Inferior parietal cortex (tissue), 1 donor: ENCODE measurements around the gene BRD3.

Experiments
- DNase-seq: peaks from one replicate; pipeline ENCODE4 v3.0.0-alpha.2; 2016; ENCODE audit errors: extremely low spot score

Gene BRD3

DNA sequence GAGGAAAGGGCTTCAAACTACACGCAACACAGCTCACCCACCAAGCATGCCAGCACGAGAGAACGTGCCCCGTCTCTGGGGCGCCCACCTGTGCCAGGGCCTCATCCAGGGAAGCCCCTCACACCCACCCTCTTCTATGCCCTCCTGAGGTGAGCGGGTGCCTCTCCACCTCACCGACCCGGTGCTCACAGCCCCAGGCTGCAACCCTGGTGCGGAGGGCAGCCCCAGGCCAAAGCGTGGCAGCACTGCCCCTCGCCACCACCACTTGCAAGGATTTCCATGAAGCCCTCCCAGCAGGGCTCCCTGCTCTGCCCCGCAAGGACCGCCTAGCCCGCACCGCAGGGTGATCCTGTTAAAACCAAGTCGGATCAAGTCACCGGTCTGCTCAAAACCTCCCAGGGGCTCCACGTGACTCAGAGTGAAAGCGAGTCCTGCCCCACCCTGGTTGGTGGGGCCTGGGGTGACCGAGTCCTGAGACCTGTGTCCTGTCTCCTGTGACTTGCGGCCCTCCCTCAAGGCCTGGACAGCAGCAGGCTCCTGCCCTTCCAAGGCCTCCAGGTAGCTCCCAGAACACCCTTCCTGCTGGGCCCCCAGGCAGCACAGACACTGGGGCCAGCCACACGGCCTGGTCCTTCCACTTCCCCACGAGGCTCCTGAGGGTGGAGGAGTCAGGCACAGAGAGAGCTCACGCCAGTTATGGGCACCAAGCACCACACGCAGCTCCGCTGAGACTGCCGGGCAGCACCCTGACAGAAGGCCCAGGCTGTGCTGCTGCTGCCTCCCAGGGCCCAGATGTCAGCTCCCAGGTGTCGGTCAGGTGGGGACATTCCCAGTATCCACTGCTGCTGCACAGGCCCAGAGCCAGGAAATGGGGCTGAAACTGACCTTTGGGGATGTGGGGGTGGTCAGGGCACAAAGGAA is 12.7 kb downstream of the BRD3 start:
- no peak for DNase-seq

DNA sequence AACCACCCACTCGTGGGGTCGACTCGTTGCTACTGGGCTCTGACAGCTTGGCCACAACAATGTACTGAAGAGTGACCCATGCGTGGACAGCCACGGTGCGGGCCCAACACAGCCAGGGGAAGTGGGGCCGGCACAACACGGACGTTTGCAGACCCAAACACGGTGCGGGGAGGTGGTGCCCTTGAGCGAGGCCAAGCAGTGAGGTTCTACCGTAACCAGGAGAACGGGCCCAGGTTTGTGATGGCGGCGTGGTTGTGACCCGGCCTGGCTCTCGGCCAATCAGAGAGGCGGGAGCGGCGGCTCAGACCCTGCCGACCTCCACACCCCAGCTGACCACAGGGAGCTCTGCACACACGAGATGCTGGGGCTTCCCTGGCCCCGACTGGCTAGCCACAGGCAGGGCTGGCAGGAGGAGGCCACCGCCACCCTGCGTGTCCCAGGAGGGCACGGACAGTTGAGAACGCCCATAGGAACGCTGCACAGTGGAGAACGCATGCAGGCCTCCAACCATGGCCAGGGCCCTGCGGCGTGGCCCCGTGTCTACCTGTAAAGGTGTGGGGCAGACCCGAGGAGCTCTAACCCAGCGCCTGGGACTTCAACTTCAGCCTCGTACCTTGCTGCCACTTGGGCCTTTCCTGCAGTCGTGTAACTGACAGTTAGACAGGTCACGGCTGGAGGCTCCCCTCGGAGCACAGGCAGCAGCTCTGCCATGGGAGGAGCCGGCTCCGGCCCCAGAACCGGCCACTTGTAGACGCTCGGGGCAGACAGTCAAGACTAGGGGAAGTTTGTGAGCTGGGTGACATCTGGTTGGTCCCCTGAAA is 13.7 kb downstream of the BRD3 start:
- no peak for DNase-seq

DNA sequence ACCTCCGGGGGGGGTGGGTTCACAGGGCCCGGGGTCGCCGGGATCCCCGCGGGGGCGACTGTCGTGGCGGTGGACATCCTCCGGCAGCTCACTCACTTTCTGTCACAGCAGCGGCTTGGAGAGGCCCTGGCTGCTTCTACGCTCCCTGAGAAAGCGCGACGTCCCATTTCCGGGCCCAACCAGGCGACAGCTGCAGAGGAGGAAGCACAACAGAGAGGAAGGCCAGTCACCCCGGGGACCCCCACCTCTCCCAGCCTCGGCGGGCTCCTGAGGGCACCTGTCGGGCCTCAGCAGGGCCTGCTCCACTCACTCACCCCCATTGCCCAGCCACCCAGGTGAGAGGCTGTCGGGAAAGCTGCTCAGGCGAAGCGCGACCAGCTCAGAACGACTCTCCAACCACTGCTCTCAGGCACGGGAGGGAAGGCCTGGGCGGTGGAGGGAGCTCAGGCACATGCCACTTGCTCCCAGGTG is 14.4 kb downstream of the BRD3 start:
- no peak for DNase-seq

- no peak for DNase-seq
Observed at GRCh38 chr9:134052941-134053340, 14.9 kb downstream of the BRD3 start.

GRCh38 chr9:134052491-134052890 is 15.3 kb downstream of the BRD3 start:
- DNase-seq, result no peak

- DNase-seq, result no peak
Observed at GRCh38 chr9:134051319-134051718, 16.5 kb downstream of the BRD3 start.

DNA sequence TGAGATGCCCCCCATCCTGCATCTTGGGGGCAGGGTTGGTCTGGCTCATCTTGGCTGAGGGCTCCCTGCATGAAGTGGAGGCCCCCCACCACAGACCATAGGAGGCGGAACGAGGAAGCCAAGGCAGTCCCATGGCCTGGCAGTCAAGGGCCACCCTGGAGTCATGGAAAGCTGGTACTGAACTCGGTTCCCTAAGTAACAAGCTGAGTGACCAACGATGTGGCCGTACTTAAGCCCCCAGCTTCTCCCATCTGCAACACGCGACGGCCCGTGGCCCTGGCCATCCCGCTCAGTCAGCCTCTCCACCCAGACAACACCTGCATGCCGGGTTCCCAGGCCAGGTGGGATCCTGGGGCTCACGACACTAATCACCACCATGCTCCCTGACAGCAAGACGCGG is 17.1 kb downstream of the BRD3 start:
- DNase-seq, result no peak

DNA sequence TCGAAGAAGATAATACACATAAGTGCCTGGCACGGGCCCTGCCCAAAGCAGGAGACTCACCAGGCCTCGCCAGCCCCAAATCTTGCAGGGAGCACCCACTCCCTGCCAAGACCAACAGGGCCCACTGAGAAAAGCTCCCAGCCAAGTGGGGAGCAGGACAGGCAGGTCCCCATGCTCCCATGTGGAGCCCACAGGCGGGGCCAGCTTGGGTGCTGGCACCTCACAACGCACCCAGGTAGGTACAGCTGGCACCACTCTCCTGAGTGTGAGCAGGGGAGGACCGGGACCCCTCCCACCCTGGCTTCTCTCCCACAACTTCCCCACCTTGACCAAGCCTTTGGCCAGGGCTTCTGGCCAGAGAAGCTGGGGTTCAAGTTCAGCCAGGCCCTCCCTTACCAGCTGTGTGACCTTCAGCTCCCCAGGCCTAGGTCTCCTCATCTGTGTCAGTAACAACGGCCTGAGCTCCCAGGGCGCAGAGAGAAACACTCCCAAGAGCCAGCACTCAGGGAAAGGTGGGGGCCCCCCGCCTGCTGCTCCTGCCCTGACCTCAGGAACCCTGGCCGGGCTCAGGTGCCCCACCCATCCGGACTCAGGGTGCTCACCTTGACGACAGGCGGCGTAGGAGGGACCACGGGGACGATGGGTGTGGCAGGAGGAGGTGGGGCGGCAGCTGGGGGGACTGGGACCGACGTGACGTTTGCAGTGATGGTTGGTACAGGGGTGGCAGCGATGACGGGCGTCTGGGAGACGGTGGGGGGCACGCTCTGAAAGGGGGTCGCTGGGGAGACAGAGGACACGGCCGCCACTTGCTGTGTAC is 17.8 kb downstream of the BRD3 start:
- no peak for DNase-seq

GRCh38 chr9:134049236-134049635 is 18.6 kb downstream of the BRD3 start:
- no peak for DNase-seq

DNA sequence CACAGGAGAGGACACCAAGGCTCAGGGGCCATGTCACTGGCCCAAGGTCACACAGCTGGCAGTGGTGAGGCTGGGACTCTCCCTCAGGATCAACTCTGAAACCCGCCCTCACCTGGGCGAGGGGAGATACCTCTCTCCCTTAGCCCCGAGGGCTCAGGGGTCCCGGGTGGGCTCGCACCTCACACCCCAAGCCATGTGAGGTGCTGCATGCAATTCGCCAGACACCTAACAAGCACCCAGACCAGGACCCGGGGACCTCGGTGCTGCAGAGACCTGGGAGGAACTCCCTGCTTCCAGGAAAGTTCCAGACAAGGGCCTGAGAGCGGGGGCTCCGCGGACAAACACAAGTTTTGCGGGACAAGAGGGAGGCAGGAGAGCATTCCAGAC is 19.3 kb downstream of the BRD3 start:
- DNase-seq, result no peak

DNA sequence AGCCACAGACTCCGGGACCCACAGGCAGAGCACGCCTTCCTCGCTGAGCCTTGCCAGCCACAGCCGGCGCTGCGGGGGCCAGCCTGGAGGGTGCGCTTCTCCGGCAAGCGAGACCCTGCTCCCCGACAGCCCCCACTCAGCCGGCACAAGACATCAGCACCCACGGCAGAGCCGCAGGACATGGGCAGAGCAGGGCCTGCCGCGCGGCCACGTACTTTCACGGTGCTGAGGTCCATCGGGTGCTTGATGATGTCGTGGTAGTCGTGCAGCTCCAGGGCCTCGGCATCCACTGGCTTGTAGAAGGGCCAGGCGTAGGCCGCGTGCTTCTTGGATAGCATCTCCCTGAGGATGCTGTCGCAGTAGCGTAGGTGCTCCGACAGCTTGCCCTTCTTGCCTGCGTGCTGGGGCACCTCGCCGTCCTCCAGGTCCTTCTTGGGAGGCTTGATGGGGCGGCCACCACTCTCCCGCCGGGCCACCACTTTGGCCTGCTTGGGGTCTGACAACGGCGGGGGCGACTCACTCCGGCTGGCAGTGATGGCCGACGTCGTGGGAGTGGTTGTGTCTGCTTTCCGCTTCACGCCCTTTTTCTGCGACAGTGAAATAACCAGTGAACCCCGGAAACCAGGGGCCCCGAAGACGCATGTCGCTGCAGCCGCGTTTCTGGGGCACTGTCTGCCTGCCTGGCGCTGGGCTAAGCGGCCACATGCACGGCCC is 19.8 kb downstream of the BRD3 start:
- no peak for DNase-seq

DNA sequence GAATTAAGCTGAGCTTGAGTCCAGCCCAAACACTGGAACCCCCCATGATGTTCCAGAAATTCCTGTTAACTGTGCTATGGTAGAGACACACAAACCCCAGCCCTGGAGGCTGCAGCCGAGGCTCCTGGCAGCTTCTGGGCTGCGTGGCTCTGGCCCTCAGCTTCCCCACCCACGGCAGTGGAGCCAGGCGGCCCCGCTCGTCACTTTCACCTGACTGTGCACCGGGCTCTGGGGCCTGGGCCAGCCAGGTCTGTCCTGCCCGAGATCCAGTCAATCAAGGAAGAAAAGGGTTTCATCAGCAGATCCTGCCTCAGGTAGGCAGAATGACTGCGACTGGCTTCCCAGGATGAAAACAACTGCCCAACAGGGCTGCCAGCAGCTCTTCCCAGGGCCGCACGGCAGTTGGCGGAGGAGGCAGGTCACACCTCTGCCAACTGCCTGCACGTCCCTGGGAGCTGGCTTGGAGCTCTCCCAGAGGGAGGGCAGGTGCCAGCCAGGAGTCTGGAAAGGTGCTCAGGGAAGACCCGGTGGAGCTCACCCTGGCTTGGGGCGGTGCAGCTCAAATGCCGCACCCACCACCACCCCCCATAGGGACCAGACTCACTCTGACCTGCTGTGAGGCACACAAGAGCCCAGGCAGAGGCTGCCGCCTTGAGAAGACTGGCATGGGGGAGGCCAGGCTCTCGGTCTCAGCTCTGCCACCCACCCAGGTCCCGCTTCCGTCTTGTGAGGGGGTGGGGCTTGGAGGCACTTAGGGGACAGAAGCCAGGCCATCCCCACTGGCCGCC is 20.7 kb downstream of the BRD3 start:
- no peak for DNase-seq

GRCh38 chr9:134045841-134046544 is 21.8 kb downstream of the BRD3 start:
- DNase-seq, result no peak

DNA sequence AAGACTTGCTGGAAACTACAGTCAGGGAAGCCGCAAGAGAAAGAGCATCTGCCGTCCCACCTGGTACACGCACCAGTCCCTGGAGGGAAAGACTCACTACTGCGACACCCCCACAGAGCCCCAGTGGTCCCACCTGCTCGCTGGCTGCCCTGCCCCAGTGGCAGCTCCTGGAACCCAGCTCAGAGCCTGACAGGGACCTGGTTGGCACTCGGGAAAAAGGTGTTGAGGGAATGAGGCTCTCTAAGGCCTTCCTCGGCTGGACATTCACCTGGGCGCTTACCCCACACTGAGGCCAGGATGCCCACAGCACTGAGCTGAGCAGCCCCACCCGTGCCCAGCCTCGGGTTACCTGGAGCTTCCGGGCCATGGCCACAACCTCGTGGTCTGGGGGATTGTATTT is 22.9 kb downstream of the BRD3 start:
- no peak for DNase-seq

GRCh38 chr9:134043531-134043988 is 24.3 kb downstream of the BRD3 start:
- no peak for DNase-seq

DNA sequence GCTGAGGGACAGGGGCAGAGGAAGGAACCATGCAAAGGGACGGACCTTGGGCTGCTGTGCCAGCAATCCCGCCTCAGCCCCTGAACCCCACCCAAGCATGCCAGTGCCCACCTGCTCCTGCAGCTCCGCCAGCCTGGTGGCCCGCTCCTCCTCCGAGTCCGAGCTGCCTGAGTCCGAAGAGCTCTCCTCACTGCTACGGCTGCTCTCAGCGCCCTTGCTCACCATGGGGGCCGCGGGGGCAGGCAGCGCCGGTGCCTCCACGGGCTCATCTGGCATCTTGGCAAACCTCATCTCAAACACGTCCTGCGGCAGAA is 26.2 kb downstream of the BRD3 start:
- no peak for DNase-seq

DNA sequence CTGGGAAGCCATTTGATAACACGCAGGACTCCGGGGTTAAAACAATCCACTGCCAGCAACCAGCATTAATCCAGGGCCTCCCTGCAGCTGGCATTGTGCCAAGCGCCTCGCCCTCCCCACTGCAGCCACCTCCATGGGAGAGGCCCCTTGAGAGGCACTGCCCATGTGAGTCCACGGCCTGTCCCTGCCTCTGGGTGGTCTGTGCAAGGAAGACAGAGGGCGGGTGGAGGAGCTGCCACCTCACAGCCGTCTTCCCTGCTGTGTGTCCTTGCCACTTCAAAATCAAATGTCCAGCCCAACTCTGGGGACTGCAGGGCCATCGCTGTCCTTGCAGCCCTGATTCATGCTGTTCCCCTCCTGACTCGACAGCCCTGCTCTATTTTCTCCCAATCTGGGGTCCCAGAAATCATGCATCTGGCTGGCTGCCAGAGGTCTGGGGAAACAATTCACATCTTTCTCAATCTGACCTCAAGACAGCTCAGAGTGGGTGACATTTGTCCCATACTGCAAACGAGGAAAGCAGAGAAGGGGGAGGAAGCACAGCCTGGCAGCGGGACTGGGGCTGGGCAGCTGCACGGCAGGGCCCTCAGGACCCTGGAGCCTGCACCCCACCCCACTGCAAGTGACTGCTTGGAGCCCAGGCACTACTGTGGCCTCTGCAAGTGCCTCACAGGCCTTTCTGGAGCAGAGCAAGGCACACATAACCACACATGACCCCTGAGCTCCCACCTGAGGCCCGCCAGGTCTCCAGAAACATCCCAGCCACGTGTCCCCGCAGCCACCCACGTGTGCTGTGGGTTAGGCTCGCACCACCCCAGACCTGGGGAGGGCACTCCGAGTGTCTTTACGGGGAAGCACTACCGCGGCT is 26.8 kb downstream of the BRD3 start:
- no peak for DNase-seq

DNA sequence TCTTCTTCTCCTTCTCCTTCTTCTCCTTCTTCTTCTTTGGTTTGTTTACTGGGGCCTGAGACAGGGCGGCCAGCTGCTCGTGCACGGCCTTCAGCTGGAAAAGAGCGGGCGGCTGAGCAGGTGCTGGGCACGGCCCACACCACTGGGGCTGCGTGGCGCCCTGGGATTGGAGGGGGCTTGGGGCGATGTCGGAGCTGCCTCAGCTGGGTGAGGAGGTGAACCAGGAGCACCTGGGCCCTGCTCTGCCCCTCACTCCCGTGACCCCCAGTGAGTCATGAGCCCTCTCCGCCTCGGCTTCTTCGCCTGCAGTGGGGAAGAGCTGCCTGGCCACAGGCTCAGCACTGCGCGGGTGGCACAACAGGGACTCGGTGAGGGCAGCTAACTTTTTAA is 27.7 kb downstream of the BRD3 start:
- DNase-seq, result no peak
